ENCODE data around the gene ACKR2.

The ACKR2 gene, protein sequence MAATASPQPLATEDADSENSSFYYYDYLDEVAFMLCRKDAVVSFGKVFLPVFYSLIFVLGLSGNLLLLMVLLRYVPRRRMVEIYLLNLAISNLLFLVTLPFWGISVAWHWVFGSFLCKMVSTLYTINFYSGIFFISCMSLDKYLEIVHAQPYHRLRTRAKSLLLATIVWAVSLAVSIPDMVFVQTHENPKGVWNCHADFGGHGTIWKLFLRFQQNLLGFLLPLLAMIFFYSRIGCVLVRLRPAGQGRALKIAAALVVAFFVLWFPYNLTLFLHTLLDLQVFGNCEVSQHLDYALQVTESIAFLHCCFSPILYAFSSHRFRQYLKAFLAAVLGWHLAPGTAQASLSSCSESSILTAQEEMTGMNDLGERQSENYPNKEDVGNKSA
- long read RNA-seq, donor 1, result 0 reads
- long read RNA-seq, donor 2, partial matches to known transcripts, result 0 of 1 reads
- long read RNA-seq, donor 2, other reads (novel, unspliced or antisense), result 0 of 1 reads
- long read RNA-seq, donor 3, partial matches to known transcripts, result 0 of 2 reads
- long read RNA-seq, donor 3, other reads (novel, unspliced or antisense), result 0 of 2 reads
- long read RNA-seq, donor 4, result 0 reads
- long read RNA-seq, donor 5, partial matches to known transcripts, result 0 of 1 reads
- long read RNA-seq, donor 5, other reads (novel, unspliced or antisense), result 0 of 1 reads
- long read RNA-seq, donor 6, result 0 reads
- long read RNA-seq, donor 7, result 0 reads
- long read RNA-seq, donor 8, partial matches to known transcripts, result 0 of 1 reads
- long read RNA-seq, donor 8, other reads (novel, unspliced or antisense), result 0 of 1 reads

DNA sequence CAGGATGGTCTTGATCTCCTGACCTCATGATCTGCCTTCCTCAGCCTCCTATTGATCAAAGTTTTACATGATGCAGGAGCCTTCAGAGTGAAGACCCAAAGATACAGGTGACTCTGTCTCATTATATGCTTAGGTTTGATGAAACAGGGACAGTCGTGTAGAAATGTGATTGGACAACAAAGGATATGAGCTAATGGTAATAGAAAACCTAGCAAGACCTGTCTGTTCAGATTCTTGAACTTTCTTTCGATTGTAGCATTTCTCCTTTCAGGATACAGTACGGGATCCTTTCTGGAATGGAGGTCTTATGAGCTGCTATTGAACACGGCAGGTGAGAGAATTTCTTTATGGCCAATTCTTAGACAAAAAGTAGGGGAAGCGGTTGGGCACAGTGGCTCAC is at the start of gene ACKR2:
TSS of gene ACKR2 (plus strand) at position 244 of the 400 bp plus-strand sequence. CDS start 55,058 bp downstream, outside the sequence.
- no peak for DNase-seq

DNA sequence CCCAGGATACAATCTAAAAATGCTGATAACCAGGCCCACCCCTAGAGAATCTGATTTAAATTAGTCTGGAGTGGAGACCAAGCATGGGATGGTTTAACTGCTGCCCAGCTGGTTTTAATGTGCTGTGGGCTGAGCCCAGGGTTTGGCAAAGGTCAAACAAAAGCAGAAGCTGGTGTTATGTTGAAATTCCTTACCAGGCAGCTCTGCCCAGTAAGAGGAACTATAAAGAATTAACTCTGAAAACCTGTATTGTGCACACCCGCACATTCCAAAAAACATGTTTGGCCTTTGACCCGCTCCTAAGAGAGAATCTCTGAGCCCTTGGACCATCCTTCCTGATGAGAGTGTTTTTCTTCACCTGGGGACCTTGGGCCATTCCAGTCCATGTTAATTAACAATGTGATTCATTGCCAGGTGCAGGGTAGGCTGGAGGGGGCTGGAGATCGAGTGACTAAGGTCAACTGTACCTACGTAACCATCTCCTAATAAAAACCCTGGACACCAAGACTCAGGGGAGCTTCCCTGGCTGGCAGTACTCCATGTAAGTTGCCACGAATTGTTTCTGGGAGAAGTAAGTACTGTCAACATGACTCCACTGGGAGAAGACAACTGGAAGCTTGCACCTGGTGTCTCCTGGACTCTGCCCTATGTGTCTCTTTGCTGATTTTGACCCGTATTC is 47.1 kb upstream of the ACKR2 start:
- no peak for DNase-seq

DNA sequence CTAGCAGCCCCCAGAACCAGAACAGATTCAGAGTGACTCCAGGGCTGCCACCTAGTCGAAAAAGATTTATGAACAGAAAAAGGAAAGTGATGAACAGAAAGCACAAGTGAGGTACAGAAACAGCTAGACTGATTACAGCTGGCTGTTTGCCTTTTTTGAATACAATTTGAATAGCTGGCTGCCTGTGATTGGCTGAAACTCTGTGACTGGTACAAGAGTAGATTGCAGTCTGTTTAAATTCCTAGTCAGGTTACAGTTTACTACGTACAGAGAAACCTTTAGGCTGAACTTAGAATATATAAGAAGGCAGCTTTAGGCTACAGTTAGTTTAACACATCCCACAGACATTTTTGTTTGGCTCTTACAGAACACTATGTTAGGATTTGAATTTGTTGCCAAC is 46.2 kb upstream of the ACKR2 start:
- no peak for DNase-seq

DNA sequence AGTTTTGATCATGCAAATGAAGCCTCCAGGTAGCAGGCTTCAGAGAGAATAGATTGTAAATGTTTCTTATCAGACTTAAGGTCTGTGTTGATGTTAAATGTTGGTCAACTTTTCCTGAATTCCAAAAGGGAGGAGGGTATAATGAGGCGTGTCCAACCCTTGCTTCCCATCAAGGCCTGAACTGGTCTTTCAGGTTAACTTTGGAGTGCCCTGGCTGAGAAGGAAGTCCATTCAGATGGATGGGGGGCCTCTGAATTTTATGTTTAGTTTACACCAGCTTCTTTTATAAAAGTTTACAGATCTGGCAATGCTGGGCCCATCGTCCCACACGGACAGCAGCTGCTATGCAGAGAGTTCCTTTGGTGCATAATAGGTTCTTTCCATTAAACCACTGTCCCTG is 45.1 kb upstream of the ACKR2 start:
- DNase-seq, result no peak

DNA sequence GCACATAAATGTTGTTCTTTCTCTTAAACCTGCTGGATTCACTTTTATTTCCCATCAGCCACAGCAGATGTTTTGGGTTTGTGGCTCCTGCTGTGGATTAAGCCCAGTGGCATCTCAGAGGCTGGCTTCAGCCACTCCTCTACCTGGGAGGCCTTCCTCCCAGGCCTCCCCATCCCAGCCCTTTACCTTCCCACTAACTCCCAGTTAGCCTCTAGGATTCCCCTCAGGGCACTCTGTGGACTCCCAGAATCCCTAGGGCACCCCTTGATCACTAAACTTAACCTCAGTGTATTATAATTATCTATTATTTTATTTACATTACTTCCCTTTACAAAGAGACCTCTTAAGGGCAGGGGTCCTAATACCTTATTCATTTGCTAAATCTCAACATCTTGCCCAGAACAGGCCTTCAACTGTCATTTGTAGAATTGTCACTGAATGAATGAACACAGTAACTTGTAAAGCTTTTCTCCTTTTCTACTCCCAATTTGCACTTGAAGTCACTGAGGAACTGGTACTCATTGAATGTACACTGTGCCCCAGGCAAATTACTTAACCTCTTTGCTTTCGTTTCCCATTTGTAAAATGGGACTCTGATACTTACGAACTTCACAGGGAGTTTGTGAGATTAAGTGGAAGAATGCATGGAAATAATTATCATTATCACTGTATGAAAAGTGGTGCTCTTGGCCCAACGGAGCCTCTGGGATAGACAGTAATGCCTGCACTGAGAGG is 44.5 kb upstream of the ACKR2 start:
- no peak for DNase-seq

DNA sequence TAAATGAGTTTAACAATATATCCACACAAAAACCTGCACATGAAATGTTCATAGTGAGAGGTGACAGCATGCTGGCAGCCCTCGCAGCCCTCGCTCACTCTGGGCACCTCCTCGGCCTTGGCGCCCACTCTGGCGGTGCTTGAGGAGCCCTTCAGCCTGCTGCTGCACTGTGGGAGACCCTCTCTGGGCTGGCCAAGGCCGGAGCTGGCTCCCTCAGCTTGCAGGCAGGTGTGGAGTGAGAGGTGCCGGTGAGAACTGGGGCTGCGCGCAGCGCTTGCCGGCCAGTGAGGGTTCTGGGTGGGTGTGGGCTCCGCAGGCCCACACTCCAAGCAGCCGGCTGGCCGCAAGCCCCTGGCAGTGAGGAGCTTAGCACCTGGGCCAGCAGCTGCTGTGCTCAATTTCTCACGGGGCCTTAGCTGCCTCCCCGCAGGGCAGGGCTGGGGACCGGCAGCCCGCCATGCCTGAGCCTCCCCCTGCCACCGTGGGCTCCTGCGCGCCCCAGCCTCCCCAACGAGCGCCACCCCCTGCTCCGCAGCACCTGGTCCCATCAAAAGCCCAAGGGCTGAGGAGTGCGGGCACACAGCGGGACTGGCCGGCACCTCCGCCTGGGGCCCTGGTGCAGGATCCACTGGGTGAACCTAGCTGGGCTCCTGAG is 39.6 kb upstream of the ACKR2 start:
- no peak for DNase-seq

DNA sequence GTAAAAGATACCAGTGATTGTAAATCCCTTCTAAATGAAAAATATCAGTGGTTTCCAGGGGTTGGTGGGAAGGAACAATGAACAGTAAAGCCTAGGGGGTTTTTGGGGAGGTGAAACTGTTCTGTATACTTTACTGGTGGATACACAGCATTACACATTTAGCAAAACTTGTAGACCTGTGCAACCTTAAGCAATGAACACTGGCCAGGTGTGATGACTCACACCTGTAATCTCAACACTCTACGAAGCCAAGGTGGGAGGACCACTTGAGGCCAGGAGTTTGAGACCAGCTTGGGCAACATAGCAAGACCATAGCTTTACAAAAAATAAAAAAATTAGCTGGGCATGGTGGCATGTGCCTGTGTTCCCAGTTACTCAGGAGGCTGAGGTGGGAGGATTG is 38.0 kb upstream of the ACKR2 start:
- no peak for DNase-seq

DNA sequence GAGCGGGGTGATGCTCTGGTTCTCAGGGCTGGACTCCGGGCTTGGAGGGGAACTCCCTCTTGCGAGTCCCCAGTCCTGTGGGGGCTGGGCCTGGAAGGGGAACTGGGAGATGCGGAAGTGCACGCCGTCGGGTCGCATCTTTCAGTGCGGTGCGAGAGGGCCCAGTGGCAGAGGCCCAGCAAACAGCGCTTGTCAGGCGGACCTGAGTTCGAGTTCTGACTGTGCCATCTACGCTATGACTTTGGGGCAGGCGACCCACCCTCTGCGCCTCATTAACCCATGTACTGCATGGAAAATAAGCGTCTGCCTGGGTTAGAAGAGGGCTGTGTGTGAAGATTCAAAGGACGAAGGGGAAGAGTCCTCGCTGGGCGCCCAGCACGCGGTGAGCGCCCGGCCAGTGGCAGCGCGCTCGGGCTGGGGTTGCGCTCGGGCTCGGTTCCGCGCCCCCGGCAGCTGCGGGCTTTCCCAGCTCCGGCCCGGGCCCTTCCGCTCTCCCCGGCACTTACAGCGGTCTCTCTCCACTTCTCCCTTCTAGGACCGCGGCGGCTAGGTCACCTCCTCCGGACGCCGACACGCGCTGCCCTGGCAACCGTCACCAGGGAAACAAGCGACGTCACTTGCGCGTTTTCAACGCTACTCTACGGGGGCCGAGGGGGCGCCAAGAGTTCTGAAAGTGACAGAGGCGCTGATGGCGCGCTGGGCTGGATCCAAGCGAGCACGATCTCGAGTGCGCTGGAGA is 36.4 kb upstream of the ACKR2 start, which contains the start of gene CCDC13:
TSS of gene CCDC13 (minus strand) at position 584 of the 739 bp plus-strand sequence. CDS start 14,908 bp downstream, outside the sequence.
- DNase-seq, result peak; percentile 92

DNA sequence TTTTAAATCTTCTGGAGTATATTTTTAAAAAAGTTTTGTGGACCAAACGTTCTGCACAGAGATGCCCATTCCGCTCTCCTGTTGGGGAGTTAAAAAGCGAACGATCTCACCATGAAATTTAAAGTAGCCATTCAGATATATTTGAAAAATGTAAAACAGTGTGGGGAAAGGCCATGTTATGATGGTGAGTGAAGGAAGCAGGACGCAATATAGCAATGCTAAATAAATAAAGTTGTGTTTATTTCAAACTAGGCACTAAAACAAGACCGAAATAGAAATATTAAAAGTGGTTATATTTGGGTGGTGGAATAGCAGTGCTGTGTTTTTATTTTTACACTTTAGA is 35.9 kb upstream of the ACKR2 start:
- DNase-seq, result no peak

DNA sequence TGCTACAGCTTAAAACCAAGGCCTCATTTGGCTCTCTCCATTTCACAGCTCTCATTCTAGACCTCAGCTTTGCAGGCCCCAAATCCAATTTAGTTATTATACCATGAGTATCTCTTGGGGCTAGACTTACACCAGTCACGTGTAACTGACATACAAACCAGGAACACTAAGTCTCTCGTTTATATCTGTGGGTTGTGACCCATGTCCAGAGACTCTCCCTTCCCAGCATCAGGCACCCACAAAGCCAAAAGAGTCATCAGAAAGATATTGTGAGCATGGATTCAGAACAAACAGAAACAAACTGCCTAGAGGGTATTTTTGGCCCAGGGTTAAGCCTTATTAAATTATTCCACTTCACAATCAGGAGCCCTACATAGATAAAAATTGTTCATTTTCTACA is 30.6 kb upstream of the ACKR2 start:
- no peak for DNase-seq

DNA sequence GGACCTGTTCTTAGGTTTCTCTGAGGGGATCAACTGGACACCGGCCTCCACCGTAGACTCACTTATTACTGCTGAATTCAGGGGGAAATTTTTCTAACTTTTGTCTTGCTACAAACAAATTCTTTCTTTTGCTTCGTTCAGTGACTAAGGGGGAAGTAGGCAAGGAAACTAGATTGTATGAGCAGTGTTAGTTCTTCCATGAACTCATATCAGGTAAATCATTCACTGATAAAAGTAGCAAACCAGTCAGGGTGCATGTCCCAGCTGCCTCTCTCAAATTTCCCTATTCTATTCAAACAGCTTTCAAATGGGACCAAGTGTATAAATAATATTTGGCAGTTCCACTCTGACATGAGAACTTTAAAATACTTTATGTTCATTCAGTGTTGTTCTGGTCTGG is 28.8 kb upstream of the ACKR2 start:
- DNase-seq, result no peak

DNA sequence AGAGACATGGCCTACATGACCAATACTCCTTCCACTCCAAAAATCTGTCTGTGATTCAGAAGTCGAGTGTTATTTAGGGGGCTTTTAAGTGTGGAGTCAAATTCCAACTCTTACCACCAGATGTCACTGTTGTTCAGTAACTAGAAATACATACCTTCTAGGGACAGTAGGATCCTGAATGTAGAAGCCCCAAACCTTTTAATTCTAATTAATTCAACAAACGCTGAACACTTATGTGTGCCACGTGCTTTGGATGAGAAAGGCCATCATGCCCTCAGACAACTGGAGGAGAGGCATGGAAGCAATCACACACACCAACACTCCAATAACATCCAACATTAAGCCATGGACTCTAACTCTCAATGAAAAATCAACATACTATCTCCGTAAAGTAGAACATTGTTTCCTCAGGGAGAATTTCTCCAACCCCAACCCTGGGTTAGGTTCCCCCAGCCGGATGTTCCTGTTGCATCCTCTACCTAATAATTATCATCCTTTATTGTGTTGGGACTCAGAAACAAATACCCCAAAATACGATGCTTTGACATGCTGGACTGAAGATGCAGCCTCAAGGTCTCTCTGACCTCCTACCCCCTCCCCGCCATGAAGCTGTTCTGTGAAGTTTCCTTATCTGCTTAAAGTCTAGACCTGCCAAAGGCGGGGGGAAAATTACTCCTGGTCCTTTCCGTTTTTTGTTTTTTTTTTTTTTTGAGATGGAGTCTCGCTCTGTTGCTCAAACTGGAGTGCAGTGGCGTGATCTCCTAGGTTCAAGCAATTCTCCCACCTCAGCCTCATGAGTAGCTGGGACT is 28.1 kb upstream of the ACKR2 start:
- DNase-seq, result peak; percentile 40

DNA sequence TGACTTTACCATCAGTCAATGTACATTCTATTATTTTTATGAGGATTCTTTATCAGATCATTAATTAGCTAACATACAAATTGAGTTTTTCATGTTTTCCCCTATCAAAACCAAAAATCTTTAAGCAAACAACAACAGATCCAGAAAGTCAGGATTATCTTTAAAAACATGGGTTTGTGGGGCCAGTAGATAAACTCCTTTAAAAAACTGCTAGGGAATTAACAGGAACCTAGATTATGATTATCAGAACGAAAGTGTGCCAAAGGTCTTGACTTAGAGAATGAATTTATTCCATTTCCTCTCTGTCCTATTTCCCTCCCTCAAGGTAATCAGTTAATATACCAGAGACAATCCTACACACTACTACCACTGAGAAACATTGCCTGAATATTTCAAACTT is 23.0 kb upstream of the ACKR2 start:
- no peak for DNase-seq

DNA sequence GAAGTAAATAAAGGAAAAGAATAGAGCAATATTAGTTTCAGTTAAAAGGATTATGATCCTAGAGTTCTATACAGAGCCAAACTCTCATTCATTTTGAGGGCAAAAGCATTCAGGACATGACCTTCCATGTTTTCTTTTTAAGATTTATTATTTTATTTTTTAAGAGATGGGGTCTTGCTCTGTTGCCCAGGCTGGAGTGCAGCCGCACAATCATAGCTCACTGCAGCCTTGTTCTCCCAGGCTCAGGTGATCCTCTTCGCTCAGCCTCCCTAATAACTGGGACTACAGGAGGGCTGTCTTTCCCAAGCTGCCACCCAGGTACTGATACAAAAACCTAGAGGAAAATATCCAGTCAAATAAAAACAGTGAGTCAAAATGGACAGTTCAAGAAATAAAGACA is 22.6 kb upstream of the ACKR2 start:
- no peak for DNase-seq

DNA sequence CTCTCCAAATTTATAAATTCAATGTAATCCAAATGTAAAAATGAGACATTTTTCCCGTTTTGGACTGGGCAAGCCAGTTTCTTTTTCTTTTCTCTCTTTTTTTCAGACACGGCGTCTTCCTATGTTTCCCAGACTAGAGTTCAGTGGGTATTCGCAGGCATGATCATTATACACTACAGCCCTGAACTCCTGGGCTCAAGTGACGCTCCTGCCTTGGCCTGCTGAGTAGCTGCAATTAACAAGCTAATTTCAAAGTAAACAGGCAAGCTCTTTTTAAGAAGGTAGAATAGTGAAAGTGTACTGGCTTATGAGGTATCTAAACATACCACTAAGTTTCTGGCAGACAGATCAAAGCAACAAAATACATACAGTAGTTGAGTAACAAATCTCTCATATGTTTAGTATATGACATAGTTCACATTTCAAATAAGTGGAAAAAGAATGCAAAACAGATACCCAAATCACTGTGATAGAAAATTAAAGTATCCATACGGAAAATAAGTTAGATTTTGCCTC is 18.5 kb upstream of the ACKR2 start:
- DNase-seq, result no peak

DNA sequence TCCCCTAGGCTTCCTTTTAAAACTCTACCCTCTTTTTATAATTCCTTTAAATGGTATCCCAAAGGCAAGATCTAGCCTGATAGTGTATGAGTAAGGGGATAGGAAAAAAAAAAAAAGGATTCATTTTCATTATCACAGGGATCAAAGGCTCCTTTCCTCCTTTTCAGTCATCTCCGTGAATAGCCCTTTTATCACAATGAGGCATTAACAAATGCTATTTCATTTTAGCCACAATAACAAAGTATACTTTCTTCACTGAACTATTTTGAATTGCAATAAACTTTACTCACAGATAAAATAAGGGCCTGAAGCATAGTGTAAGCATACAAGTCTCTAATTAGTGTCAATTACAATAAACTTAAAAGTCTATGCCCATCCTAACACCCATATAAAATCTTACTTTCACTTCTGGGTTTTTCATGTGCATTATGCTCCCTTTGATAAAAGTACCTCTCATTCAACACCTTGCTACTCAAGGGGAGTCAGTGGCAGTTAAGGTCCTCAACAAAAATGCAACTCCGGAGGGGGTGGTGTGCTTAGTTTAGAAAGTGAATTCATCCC is 13.5 kb upstream of the ACKR2 start:
- no peak for DNase-seq

DNA sequence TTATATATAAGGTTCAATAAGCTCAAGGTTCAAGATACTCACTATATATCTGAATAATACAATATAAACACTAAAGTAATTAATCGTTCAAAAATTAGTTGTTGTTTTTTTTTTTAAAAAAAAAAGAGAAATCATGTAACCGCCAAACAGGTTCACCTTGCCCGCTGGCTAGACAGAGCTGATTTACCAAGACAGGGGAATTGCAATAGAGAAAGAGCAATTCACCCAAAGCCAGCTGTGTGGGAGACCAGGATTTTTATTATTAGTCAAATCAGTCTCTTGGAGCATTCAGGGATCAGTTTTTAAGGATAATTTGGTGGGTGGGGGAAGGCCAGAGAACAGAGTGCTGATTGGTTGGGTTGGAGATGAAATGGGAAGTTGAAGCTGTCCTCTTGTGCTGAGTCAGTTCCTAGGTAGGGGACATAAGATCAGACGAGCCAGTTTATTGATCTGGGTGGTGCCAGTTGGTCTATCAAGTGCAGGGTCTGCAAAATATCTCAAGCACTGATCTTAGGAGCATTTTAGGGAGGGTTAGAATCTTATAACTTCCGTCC is 12.8 kb upstream of the ACKR2 start:
- no peak for DNase-seq

DNA sequence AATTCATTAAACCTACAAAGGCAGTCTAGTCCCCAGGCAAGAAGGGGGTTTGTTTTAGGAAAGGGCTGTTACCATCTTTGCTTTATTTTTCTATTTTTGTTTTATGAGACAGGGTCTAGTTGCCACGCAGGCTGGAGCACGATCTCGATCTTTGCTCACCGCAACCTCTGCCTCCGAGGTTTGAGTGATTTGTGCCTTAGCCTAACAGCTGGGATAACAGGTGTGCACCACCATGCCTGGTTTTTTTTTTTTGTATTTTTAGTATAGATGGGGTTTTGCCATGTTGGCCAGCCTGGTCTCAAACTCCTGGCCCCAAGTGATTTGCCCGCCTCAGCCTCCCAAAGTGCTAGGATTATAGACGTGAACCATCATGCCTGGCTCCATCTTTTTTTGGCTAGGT is 9.9 kb upstream of the ACKR2 start:
- DNase-seq, result no peak

DNA sequence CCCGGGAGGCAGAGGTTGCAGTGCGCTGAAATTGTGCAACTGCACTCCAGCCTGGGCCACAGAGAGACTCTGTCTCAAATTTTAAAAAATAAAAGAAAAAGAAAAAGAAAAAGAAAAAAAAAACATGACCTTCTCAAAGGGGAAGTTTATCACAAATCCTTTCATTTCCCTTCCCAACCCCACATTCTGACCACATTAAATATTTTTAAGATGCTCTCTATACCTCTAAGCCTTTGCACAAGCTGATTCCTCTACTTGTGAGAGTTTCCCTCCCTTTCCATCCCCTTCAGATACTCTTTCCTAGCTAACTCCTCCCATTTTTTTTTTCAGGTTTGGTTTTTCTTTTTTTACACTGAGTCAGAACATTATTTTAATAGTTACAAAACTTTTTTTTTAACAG is 9.0 kb upstream of the ACKR2 start:
- no peak for DNase-seq
